SK-N-SH (cell line): ENCODE measurements around the gene ITGA8. TPM values are rescaled to one million over a fixed set of nuclear protein-coding genes. Genes with fewer than 3 reads are reported as not detected.

ENCODE experiments used
- CTCF ChIA-PET: fragments of 300-600, 350-600 bp; formaldehyde crosslinking; extraction: SDS; loops from one replicate; lab custom pipeline; 2021; lab: Yijun Ruan, JAX
- POLR2A ChIA-PET: fragments of 350-600 bp; sonication (Branson Sonifier 250); formaldehyde crosslinking; extraction: SDS; loops from one replicate; lab custom pipeline; 2020; ENCODE audit warnings: antibody characterized with exemption, inconsistent platforms; lab: Yijun Ruan, JAX
- DNase-seq: peaks from one replicate; pipeline ENCODE4 v3.0.0; 2012
- H2AFZ ChIP-seq: fragments of 200-600 bp; sonication (generic); 2 replicates; pipeline ENCODE4 v1.8.1; 2016; ENCODE audit warnings: antibody characterized with exemption, mild to moderate bottlenecking, low read depth
- H3F3A ChIP-seq: fragments of 200-600 bp; sonication (generic); replicated peaks from 2 replicates; pipeline ENCODE3; 2016; ENCODE audit warnings: antibody characterized with exemption, mild to moderate bottlenecking; ENCODE audit not compliant: insufficient read depth
- H3K27ac ChIP-seq, 2 experiments: fragments of 200-500 bp in 1 of 2; fragments of 200-600 bp in 1 of 2; sonication (Bioruptor generic) in 1 of 2; sonication (generic), shearing (Covaris generic) in 1 of 2; 2 replicates each; pipeline versions ENCODE4 v1.5.1 to v1.6.1; 2014 to 2016; ENCODE audit warnings: low read depth in 2 of 2, inconsistent platforms in 1 of 2, low read length in 1 of 2, mild to moderate bottlenecking in 1 of 2, mixed read lengths in 1 of 2
- H3K27me3 ChIP-seq: fragments of 200-600 bp; sonication (generic), shearing (Covaris generic); 2 replicates; pipeline ENCODE4 v1.6.1; 2016; ENCODE audit warnings: mixed run types; ENCODE audit not compliant: insufficient read depth
- H3K36me3 ChIP-seq, 2 experiments: fragments of 200-500 bp in 1 of 2; fragments of 200-600 bp in 1 of 2; sonication (Bioruptor generic) in 1 of 2; sonication (generic) in 1 of 2; replicated peaks in 1 of 2; 2 replicates each; pipeline versions ENCODE3 to v1.5.1; 2014 to 2016; ENCODE audit warnings: low read length in 1 of 2, mild to moderate bottlenecking in 1 of 2; ENCODE audit not compliant: insufficient read depth in 2 of 2, control insufficient read depth in 1 of 2
- H3K4me1 ChIP-seq, 2 experiments: fragments of 200-500 bp in 1 of 2; fragments of 200-600 bp in 1 of 2; sonication (Bioruptor generic) in 1 of 2; sonication (generic), shearing (Covaris generic) in 1 of 2; 2 replicates each; pipeline versions ENCODE4 v1.5.1 to v1.6.1; 2014 to 2016; ENCODE audit warnings: low read depth in 1 of 2, low read length in 1 of 2, mixed run types in 1 of 2; ENCODE audit not compliant: insufficient read depth in 2 of 2, control insufficient read depth in 1 of 2
- H3K4me2 ChIP-seq: fragments of 200-600 bp; sonication (generic), shearing (Covaris generic); 2 replicates; pipeline ENCODE4 v1.6.1; 2017; ENCODE audit warnings: mixed run types
- H3K4me3 ChIP-seq, 2 experiments: fragments of 200-500 bp in 1 of 2; fragments of 200-600 bp in 1 of 2; sonication (Bioruptor generic) in 1 of 2; sonication (generic), shearing (Covaris generic) in 1 of 2; 2 replicates each; pipeline versions ENCODE4 v1.5.1 to v1.8.1; 2014 to 2016; ENCODE audit warnings: low read depth in 2 of 2, inconsistent platforms in 1 of 2, low read length in 1 of 2, mild to moderate bottlenecking in 1 of 2, mixed read lengths in 1 of 2, moderate library complexity in 1 of 2
- H3K79me2 ChIP-seq: fragments of 200-600 bp; sonication (generic); 2 replicates; pipeline ENCODE4 v1.8.1; 2017; ENCODE audit warnings: mild to moderate bottlenecking; ENCODE audit not compliant: insufficient read depth
- H3K9ac ChIP-seq: fragments of 200-600 bp; sonication (generic); 2 replicates; pipeline ENCODE4 v1.6.1; 2017; ENCODE audit warnings: mixed run types
- H3K9me2 ChIP-seq: fragments of 200-600 bp; sonication (generic); 2 replicates; pipeline ENCODE4 v1.6.1; 2017; ENCODE audit warnings: mixed run types
- H3K9me3 ChIP-seq: fragments of 200-600 bp; sonication (generic); 2 replicates; pipeline ENCODE4 v1.6.1; 2017; ENCODE audit warnings: mixed run types, mild to moderate bottlenecking, moderate library complexity
- H4K20me1 ChIP-seq: fragments of 200-600 bp; sonication (generic); 2 replicates; pipeline ENCODE4 v1.6.1; 2017; ENCODE audit warnings: mild to moderate bottlenecking, mixed run types; ENCODE audit not compliant: insufficient read depth
- CTCF ChIP-seq: fragments of 200-600 bp; sonication (generic); IDR thresholded peaks from 2 replicates; pipeline ENCODE4 v1.6.1; 2017; ENCODE audit warnings: antibody characterized with exemption, mild to moderate bottlenecking, moderate library complexity
- EP300 ChIP-seq, 2 experiments: IDR thresholded peaks; 2 replicates each; pipeline versions ENCODE4 v1.4.0 to v1.6.1; 2012; ENCODE audit warnings: borderline replicate concordance in 1 of 2, low read depth in 1 of 2, low read length in 1 of 2
- FOSL2 ChIP-seq: IDR thresholded peaks from 2 replicates; pipeline ENCODE4 v1.4.0; 2012; ENCODE audit warnings: low read depth, mild to moderate bottlenecking, moderate library complexity, borderline replicate concordance
- FOXM1 ChIP-seq: IDR thresholded peaks from 2 replicates; pipeline ENCODE4 v1.4.0; 2012; ENCODE audit warnings: low read depth, mild to moderate bottlenecking
- MXI1 ChIP-seq: IDR thresholded peaks from 2 replicates; pipeline ENCODE4 v1.6.1; 2012; ENCODE audit warnings: mild to moderate bottlenecking, low read depth, low read length, improper control_type of control experiment
- NRF1 ChIP-seq: IDR thresholded peaks from 2 replicates; pipeline ENCODE4 v1.6.1; 2012; ENCODE audit warnings: low read depth, mild to moderate bottlenecking, low read length
- POLR2AphosphoS5 ChIP-seq: IDR thresholded peaks from 2 replicates; pipeline ENCODE4 v1.6.1; 2012; ENCODE audit warnings: low read depth, low read length
- TCF12 ChIP-seq: IDR thresholded peaks from 2 replicates; pipeline ENCODE4 v1.4.0; 2012
- TEAD4 ChIP-seq: IDR thresholded peaks from 2 replicates; pipeline ENCODE4 v1.4.0; 2012; ENCODE audit warnings: mild to moderate bottlenecking, borderline replicate concordance; ENCODE audit not compliant: insufficient read depth
- USF1 ChIP-seq: IDR thresholded peaks from 2 replicates; pipeline ENCODE4 v1.4.0; 2012; ENCODE audit warnings: low read depth, borderline replicate concordance
- YY1 ChIP-seq: IDR thresholded peaks from 2 replicates; pipeline ENCODE4 v1.4.0; 2012; ENCODE audit warnings: low read depth, mild to moderate bottlenecking
- WGBS: methylation state at CpG from one replicate; pipeline ENCODE4 v1.1.6; 2017; ENCODE audit warnings: low lambda C conversion rate; 5-methylcytosine and 5-hydroxymethylcytosine counted together
- polyA plus RNA-seq, 3 experiments: library from polyadenylated mRNA; depleted of rRNA; stranded (reverse); fragments of >200 nt; gene quantifications; 2 replicates each; pipeline ENCODE4 v1.2.3, GENCODE V29; 2012

ITGA8 gene
- polyA plus RNA-seq, 1 of the 3 experiments (the other 2 are of a cell fraction) = not detected

- Histone ChIP-seq H3K27ac (no peak overlapping the region), H3K4me2 (no peak overlapping the region), H3K9ac (no peak overlapping the region), H3K27me3 (no peaks in the 10 kb centered on the region), H3K9me3 (no peaks in the 10 kb centered on the region), H3F3A (no peaks in the 10 kb centered on the region), H3K4me3 (no peak overlapping the region), H3K79me2 (no peaks in the 10 kb centered on the region), H3K4me1 (no peaks in the 10 kb centered on the region)
- 13% methylated on average over 5 of the region's 5 CpGs for WGBS
- ChIA-PET CTCF (no interaction called here), POLR2A (no interaction called here)
- DNase-seq = no peak
- TF ChIP-seq POLR2AphosphoS5 = no peak
- TF ChIP-seq, all 33 proteins: peak for 0
- Histone ChIP-seq H4K20me1 (no peaks in the 10 kb centered on the region), H3K9me2 (no peaks in the 10 kb centered on the region), H2AFZ (no peak overlapping the region), H3K36me3 (no peaks in the 10 kb centered on the region)
Observed at GRCh38 chr10:15625261-15625660, 94.5 kb downstream of the ITGA8 start.

GRCh38 chr10:15624401-15625196 lies 95.1 kb downstream of the ITGA8 start:
- ChIA-PET POLR2A (no interaction called here), CTCF (no interaction called here)

More at GRCh38 chr10:15624401-15625196, 95.1 kb downstream of the ITGA8 start:
- Histone ChIP-seq H3K27me3 (no peaks in the 10 kb centered on the region), H3K9ac (no peak overlapping the region), H3K9me2 (no peaks in the 10 kb centered on the region), H3K4me3 (no peak overlapping the region), H4K20me1 (no peaks in the 10 kb centered on the region), H2AFZ (no peak overlapping the region), H3K4me1 (no peaks in the 10 kb centered on the region), H3K27ac (no peak overlapping the region), H3F3A (no peaks in the 10 kb centered on the region), H3K36me3 (no peaks in the 10 kb centered on the region), H3K4me2 (no peak overlapping the region), H3K79me2 (no peaks in the 10 kb centered on the region), H3K9me3 (no peaks in the 10 kb centered on the region)
- TF ChIP-seq YY1 = no peak
- no peak for TF ChIP-seq EP300 (IDR thresholded peaks at IDR 0.05; ENCODE audit: borderline replicate concordance in 1 of 2, low read depth in 1 of 2, low read length in 1 of 2)
- TF ChIP-seq CTCF = no peak
- no peak for TF ChIP-seq NRF1
- TF ChIP-seq FOXM1 = no peak
- no peak for TF ChIP-seq TEAD4
- TF ChIP-seq TCF12 = no peak
- no peak for TF ChIP-seq MXI1
- no peak for TF ChIP-seq USF1
- no peak for TF ChIP-seq FOSL2
- DNase-seq = no peak
- WGBS = 26% methylated on average over 6 of the region's 6 CpGs
